HG02981 (cell line): ENCODE results near the gene NBEAL2.

Experiments
- ATAC-seq: cut with Tn5 transposase; IDR thresholded peaks from one replicate; pipeline ENCODE4 v1.9.1; 2021; ENCODE audit warnings: mild to moderate bottlenecking, moderate library complexity; ENCODE audit not compliant: unreplicated experiment

The NBEAL2 gene

DNA sequence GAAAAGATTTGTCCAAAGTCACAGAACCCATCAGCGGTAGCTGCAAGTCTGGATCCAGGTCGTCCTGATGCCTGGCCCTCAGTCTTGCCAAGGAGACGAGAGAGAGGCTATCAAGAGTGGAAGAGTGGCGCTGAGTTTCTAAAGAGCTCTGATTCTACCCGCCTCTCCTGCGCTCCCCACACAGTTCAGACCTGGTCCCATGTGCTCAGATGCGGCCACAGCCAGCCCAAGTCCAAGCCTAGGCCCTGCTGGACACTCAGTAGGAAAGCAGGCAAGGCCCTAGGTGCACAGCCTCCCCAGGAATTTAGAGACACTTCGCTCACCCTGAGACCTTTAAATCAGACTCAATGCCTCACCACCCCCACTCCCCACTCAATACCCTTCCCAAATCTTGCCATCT, 35.3 kb upstream of the NBEAL2 start:
- no peak for ATAC-seq

GRCh38 chr3:46946416-46946815, 33.0 kb upstream of the NBEAL2 start:
- no peak for ATAC-seq

GRCh38 chr3:46946856-46947545, 32.5 kb upstream of the NBEAL2 start:
- no peak for ATAC-seq

- ATAC-seq = no peak
Measured at GRCh38 chr3:46947546-46947901, 31.9 kb upstream of the NBEAL2 start.

DNA sequence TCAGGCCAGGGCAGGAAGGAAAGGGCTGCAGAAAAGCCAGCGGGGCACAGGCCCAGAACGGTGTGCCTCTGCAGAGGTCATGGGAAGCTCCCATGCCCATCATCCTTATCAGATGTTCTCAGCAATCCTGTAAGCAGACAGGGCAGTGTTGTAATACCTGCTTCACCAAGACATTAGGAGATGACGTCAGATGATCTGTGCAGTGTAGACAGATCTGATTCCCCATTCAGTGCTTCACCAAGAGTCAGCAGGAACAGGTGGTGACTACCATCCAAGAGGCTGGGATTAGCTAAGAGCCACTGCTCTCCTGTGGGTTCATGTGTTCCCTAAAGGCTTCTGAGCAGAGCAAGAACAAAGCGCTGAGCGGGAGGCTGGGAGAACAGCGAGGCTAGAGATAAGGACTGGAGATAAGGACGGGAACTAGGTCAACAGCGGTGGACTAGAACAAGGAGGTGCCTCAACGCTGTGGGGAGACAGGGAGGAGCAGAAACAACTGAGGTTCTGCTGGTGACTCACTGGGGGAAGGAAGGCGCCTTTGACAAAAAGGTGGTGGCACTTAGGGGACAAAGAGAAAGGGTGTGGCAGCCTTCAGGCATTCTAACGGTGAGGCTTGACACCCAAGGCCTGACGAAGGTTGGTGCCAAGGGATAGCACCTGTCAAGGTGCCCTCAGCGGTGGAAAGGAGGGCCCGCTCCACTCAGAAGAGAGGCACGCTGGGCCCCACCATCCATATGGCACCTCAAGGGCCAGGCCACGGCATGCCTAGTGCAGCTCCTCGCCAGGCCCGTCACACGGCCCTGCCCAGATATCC, 31.3 kb upstream of the NBEAL2 start:
- no peak for ATAC-seq

- ATAC-seq = peak; percentile 35
Measured at GRCh38 chr3:46948830-46949671, 30.4 kb upstream of the NBEAL2 start.

DNA sequence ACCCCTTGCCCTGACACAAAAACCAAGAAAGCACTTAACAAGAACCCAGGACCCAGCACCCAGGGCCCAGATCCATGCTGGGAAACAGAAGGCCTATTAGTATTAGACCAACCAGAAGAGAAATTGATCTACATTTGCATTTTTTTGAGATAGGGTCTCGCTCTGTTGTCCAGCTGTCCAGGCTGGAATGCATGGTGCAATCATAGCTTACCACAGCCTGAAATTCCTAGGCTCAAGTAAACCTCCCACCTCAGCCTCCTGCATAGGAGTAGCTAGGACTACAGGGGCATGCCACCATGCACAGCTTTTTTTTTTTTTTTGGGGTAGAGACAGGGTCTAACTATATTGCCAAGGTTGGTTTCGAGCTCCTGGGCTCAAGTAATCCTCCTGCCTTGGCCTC, 29.3 kb upstream of the NBEAL2 start:
- ATAC-seq = no peak

DNA sequence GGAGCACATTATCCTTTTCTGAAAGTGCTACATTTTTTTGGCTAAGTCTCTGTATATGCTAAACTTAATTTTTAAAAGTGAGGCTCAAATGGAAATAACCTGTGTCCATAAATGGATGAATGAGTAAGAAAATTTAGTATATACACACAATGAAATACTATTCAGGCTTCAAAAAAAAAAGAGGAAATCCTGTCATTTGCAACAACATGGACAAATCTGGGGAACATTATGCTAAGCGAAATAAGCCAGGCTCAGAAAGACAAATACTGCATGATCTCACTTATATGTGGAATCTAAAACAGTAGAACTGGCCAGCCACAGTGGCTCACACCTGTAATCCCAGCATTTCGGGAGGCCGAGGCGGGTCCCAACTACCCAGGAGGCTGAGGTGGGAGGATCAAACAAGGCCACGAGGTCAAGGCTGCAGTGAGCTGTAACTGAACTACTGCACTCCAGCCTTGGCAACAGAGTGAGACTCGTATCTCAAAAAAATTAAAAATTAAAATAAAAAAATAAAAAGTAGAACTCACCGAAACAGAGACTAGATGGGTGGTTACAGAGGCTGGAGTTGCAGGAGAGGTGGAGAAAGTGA, 28.7 kb upstream of the NBEAL2 start:
- ATAC-seq = no peak

GRCh38 chr3:46952813-46953212, 26.7 kb upstream of the NBEAL2 start:
- no peak for ATAC-seq

GRCh38 chr3:46953234-46954010, 26.0 kb upstream of the NBEAL2 start:
- no peak for ATAC-seq

GRCh38 chr3:46954178-46954577, 25.3 kb upstream of the NBEAL2 start:
- no peak for ATAC-seq

GRCh38 chr3:46955157-46955556, 24.3 kb upstream of the NBEAL2 start:
- ATAC-seq = no peak

DNA sequence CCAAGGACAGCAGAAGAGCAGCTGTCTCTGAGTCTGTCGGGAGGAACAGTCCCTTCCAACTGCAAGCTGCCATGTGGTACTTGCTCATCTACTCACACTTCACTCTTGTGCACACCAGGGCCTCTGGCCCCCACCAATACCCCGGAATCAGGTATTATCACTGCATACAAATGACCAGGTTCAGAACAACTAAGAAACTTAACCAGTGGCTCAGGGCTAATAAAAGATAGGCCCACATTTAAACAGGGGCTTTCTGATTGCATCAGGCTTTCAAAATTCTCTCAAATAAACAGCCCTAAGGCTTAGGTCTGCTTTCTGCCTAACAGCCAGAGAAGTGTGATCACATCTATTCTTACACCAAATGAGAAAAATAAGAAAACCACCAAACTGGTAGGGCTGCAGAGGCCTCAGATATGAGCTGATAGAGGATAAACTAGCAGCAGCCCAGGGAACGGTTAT, 23.6 kb upstream of the NBEAL2 start:
- ATAC-seq = no peak

GRCh38 chr3:46957092-46957820, 22.2 kb upstream of the NBEAL2 start:
- ATAC-seq = no peak

- no peak for ATAC-seq
Measured at GRCh38 chr3:46958467-46959160, 20.9 kb upstream of the NBEAL2 start.

DNA sequence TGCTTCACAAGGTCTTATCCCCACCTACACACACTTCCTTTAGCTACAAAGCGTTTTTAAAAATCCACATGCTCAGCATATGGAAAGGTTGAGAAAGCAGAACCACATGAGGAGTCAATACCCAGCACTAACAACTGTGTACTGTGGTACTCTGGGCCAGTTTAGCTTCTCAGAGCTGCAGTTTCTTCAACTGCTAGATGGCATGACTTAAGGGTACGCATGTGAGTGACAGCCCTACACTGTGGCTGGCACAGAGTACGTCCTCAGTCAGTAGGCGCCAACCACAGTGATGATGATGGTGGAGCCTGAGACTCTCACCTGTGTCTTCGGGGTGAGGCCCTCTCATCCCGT, 20.3 kb upstream of the NBEAL2 start:
- ATAC-seq = no peak

DNA sequence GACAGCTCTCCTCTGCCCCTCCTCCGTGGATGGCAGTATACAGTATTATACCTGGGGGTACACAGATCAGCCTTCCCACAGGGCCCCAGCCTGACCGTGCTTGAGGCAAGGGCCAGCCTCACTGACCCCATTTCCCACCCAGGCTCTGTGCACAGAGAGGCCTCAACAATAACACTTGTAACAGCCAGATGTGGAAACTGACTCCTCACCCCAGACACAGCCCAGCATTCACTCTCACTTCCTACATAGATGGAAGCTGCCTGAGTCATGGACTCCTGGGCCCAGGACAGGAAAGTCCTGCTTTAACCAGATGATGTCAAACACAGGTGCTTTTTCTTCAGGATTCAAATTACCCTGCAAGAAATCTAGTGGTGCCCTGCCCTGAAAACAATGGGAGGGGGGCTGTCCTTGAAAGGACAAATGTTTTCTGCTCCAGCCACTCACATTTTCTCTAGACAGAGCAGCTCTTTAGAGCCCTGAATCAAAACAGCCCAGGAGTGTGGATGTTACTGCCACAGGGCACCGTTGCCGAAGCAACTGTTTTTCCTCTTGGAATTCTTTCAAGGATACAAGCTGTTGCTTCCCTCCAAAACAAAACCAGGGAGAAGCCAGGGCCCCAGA, 19.3 kb upstream of the NBEAL2 start:
- no peak for ATAC-seq

DNA sequence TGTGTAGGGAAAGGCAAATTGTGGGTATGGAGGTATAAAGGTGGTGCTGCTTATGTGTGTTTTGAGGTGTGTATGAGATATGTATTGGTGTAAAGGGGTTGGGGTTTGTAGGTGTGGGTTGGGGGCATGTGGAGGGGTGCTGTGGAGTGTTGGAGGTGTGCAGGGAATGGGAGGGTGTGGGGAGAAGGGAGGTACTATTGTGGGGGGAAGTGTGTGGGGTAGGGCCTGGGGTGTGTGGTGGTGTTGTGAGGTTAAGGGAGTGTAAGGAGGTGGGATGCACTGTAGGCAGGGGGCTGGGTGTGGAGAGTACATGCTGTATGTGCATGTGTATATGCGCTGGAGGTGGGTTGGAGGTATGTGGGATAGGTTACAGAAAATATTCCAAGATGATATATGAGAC, 18.6 kb upstream of the NBEAL2 start:
- no peak for ATAC-seq

DNA sequence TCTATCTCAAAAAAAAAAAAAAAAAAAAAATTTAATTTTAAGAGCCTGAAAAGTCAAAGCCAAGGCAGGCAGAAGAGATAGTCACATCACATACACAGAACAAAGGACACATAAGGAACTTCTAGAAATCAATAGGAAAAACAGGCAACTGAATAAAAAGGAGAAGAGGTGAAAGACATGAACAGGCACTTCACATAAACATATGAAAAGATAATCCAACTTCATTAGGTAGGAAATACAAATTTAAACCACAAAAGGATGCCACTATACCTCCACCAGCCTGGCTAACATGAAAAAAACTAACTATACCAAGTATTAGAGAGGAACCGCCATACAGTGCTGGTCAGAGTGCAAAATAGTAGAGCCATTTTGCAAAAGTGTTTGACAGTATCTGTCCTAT, 17.0 kb upstream of the NBEAL2 start:
- no peak for ATAC-seq
